Choroid plexus epithelial cell (primary cell): Measurements from ENCODE around the gene BPI.
A peak's percentile ranks its signal among the peaks of the same experiment; 100 is the strongest.
"Not testable (repeated sequence)": the region's sequence is repeated elsewhere in the genome, so short reads cannot be mapped to it uniquely, and the experiment has no call there.

ENCODE experiments used
- DNase-seq: peaks from one replicate; pipeline ENCODE4 v3.0.0-alpha.2; 2010; ENCODE audit warnings: low read depth
- H3K4me3 ChIP-seq: 2 replicates; pipeline ENCODE4 v1.5.1; 2011; ENCODE audit warnings: low read depth, mild to moderate bottlenecking, control low read depth, low read length, moderate library complexity
- TF ChIP-seq, protein P1 (sequence below): conservative IDR thresholded peaks from 2 replicates; pipeline ENCODE4 v1.5.1; 2011; ENCODE audit warnings: low read depth, mild to moderate bottlenecking, control low read depth, inconsistent platforms, low read length, moderate library complexity

Gene BPI

GRCh38 chr20:38308447-38308846, 4.5 kb downstream of the BPI start:
- no peak overlapping the region for H3K4me3 ChIP-seq
- TF ChIP-seq, protein P1, sequence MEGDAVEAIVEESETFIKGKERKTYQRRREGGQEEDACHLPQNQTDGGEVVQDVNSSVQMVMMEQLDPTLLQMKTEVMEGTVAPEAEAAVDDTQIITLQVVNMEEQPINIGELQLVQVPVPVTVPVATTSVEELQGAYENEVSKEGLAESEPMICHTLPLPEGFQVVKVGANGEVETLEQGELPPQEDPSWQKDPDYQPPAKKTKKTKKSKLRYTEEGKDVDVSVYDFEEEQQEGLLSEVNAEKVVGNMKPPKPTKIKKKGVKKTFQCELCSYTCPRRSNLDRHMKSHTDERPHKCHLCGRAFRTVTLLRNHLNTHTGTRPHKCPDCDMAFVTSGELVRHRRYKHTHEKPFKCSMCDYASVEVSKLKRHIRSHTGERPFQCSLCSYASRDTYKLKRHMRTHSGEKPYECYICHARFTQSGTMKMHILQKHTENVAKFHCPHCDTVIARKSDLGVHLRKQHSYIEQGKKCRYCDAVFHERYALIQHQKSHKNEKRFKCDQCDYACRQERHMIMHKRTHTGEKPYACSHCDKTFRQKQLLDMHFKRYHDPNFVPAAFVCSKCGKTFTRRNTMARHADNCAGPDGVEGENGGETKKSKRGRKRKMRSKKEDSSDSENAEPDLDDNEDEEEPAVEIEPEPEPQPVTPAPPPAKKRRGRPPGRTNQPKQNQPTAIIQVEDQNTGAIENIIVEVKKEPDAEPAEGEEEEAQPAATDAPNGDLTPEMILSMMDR = no peak
- DNase-seq = no peak

- no peak overlapping the region for H3K4me3 ChIP-seq
- no peak for DNase-seq
- TF ChIP-seq, protein P1 = no peak
Observed at GRCh38 chr20:38311091-38311490, 7.1 kb downstream of the BPI start.

DNA sequence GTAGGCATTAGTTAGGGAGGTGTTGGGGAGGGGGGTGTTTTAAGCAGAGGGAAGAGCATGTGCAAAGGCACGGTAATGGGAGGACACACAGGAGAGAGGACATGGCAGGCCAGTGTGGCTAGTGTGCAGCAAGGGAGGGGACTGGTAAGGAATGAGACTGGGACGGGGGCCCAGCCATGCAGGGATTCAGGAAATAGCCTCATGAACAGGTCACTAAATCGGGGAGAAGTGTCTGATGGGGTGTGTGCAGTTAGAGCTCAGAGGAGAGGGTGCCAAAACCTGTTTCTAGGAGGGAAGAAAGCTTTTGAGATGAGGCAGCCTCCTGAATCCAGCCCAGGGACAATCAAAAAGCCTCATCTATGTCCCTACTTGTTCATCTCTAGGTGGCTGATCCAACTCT, 7.5 kb downstream of the BPI start:
- DNase-seq = no peak
- H3K4me3 ChIP-seq = no peak overlapping the region
- TF ChIP-seq, protein P1 = no peak

GRCh38 chr20:38313676-38314075, 9.7 kb downstream of the BPI start:
- DNase-seq = no peak
- H3K4me3 ChIP-seq = no peak overlapping the region
- TF ChIP-seq, protein P1 = no peak

- not testable (repeated sequence) for H3K4me3 ChIP-seq, DNase-seq
Observed at GRCh38 chr20:38314350-38314749, 10.4 kb downstream of the BPI start.

DNA sequence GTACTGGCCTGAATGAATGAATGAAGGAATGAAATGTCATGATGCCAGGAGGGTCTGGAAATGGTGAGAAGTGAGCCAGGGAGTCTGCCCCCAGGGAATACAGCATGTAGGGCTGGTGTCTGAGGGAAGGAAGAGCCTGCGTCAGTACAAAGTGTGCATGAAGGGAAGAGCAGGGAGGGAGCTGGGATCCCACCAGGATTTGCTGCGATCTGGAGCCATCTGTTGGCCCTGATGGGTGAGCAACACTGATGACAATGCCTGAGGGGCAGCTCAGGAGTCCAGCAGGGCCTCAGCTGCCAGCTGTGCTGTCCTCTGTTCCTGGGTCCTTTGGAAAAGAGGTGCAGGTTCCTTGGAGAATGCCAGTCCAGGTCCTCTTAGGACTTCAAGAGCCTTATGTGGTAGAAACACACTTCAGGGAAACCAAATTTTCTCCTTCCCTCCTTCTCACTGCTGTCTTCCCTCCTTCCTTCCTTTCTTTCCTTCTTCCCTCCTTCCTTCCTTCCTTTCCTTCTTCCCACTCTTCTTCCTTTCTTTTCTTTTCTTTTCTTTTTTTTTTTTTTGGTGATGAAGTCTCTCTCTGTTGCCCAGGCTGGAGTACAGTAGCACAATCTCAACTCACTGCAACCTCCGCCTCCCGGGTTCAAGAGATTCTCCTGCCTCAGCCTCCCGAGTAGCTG, 11.5 kb downstream of the BPI start:
- TF ChIP-seq, protein P1 = peak; percentile 58
- DNase-seq = peak; percentile 79
- no peak overlapping the region for H3K4me3 ChIP-seq

DNA sequence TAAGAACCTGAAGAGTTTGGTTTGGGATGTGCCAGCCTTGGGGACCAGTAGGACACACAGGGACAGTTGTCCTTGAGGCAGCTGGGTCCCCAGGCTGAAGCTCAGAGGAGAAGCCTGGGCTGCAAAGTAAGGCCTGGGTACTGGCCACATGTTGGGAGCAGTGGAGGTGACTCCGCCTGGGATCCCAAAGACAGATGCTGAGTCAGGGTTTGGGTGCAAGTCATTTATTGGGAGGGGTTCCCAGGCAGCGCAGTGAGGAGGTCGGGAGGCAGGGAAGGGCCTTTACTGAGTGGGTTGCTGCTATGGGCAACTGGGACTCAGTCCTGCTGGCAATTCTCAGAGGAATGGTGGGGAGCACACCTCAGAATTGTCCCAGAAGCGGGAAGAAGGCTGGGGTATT, 12.4 kb downstream of the BPI start:
- TF ChIP-seq, protein P1 = no peak
- no peak overlapping the region for H3K4me3 ChIP-seq
- DNase-seq = no peak
